Skin epidermis (tissue), 12 donors: ENCODE results near the gene VN1R5.

ENCODE experiments used
- H3K27ac ChIP-seq, 21 experiments: fragments of 200-600 bp; sonication (generic) in 11 of 21; one replicate each; pipeline ENCODE4 v1.5.0; 2020; ENCODE audit warnings: mild to moderate bottlenecking in 3 of 21, inconsistent platforms in 2 of 21, moderate library complexity in 2 of 21
- H3K4me3 ChIP-seq, 7 experiments: fragments of 200-600 bp; sonication (generic) in 2 of 7; one replicate each; pipeline ENCODE4 v1.5.0; 2020; ENCODE audit warnings: inconsistent platforms in 2 of 7, mild to moderate bottlenecking in 2 of 7, moderate library complexity in 1 of 7

The VN1R5 gene

GRCh38 chr1:247298124-247298481, 42.2 kb downstream of the VN1R5 start:
- Histone ChIP-seq H3K4me3 (no peak overlapping the region), H3K27ac (no peak overlapping the region)

DNA sequence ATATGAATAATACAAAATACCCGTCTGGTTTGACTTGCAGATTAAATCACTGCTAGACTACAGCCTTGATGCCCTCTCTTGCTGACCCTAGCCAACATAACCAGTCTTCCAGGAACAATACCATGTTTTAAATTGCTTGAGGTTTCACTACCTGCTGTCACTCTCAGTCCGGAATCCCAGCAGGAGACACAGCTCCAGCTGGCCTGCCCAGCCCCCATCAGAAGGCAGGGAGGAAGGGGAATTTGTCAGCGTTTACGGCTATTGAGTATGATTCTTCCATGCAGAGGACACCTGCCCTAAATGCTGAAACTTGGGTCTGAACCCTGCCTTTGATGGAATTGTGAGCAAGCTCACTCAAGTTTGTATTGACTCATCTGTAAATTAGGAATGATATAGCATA, 42.8 kb downstream of the VN1R5 start:
- Histone ChIP-seq H3K4me3 (no peak overlapping the region), H3K27ac (no peak overlapping the region)

DNA sequence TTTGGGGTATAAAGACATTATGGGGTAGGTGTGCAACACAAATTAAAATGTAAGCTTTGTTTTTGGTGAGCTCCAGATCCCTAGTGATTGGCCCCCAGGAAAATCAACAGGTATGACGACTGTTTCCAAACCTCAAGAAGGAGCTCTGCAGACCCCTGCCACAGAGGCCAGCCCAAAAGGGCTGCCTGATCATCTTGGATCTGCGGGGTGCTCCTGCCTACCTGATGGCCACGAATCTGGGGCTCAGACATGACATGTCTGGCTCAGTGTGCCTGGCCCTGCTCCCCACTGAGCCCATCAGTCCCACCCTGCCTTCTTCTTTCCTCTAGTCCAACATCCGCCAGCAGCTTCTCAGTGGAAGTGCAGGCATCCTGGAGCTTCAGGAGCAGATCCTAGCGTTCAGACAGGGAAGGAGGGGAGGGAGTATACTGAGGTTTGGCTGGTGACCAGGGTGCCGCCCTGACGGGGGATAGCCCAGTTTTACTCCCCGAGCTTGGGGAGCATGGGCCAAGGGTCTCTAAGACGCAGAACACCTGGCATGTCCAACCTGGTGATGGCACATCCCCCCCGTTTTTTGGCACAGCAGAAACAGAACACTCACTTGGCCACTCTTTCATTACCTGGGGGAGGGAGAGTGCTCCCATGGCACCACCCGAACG, 44.0 kb downstream of the VN1R5 start:
- Histone ChIP-seq H3K4me3 (no peak overlapping the region), H3K27ac (no peak overlapping the region)

- H3K27ac ChIP-seq: no peak overlapping the region
- no peak overlapping the region for H3K4me3 ChIP-seq
These were observed 44.8 kb downstream of the VN1R5 start for GRCh38 chr1:247300491-247301175.

DNA sequence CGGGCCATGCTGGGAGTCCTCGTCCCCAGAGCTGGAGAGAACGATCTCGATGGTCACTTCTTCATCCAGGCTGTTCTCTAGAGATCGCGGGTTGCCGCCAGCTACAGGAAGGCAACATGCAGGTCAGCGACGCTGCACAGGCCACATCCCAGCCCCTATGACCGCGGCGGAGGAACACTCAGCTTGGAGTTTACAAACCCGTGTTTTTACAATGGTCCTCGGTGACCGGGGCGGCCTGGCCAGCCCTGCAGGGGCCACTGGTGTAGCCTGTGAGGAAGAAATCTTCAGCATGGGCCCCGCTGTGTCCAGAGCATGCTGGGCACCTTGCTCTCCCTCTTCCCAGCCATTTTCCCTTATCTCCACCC, 45.3 kb downstream of the VN1R5 start:
- H3K27ac ChIP-seq: no peak overlapping the region
- no peak overlapping the region for H3K4me3 ChIP-seq

GRCh38 chr1:247303216-247303615, 47.3 kb downstream of the VN1R5 start:
- Histone ChIP-seq H3K4me3 (no peak overlapping the region), H3K27ac (no peak overlapping the region)

DNA sequence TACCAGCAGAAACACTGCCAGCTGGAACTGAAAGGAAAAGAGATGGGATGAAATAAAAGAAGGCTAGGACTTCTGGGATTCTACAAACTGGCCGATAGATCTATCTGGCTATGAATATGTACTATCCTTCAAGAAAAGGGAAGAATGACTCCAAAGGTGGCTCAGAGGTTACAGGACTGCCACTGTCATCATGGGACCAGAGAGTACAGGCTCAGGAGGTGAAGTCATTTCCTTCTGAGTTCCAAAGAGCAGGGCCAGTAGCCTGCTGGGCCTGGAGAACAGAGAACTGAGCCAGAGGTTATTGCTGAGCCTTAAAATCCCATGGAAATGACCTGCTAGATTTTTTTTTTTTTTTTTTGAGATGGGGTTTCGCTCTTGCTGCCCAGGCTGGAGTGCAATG, 48.2 kb downstream of the VN1R5 start:
- no peak overlapping the region for H3K4me3 ChIP-seq
- no peak overlapping the region for H3K27ac ChIP-seq
